Stimulated activated CD8-positive, alpha-beta memory T cell treated with anti-CD3 and anti-CD28 coated beads, Interleukin-2, amount 100 ng/mL, for 48 hours (primary cell): ENCODE data around the gene TRIO.

Experiments
- DNase-seq, 2 donors: peaks; one replicate each; pipeline ENCODE4 v3.0.0-alpha.2; 2020; ENCODE audit warnings: low read depth in 2 of 2

TRIO gene

DNA sequence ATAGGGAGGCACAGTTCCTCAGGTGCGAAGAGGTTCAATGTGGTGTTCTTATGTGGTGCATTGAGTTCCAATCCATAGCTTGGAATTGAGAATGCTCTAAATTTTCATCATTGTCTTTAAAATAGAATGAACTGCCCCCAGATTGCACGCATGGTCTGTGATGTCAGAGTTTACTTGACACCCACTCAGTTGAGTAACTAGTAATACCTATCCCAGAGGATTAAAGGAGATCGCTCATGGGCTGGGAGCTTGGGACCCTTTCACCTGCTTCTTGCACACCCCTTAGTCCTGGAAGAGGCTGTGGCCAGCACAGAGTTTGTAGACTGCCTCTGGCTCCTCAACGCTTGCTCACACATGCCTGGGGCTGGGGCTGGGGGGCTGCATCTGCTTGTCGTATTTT lies 343.3 kb downstream of the TRIO start:
- no peak for DNase-seq

DNA sequence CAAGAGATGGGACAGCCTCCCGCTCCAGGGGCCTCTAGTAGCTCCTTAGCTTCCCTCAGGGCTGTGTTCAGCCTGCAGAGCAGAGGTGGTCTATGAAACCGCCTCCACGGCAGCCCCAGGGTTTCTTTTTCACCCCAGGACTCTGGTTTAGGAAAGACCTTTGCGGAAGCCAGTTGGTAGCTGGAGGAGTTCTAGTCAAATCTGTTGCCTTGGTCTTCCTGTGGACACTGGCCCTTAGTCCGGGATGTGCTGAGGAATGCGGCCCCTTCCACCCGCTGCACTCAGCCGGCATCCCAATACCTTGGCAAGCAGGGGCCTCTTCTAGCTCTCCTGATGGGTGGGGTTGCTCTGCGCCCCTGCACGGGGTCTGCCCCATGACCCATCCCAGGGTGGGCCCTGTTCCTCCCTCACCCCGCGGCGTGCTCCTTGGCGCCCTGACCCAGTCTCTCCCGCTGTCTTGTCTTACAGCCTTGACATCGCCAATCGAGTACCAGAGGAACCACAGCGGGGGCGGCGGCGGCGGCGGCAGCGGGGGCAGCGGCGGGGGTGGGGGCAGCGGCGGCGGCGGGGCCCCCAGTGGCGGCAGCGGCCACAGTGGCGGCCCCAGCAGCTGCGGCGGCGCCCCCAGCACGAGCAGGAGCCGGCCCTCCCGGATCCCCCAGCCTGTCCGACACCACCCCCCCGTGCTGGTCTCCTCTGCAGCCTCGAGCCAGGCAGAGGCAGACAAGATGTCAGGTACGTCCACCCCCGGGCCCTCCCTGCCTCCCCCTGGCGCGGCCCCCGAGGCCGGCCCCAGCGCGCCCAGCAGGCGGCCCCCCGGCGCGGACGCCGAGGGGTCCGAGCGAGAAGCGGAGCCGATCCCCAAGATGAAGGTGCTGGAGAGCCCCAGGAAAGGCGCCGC lies 344.1 kb downstream of the TRIO start:
- DNase-seq: no peak

DNA sequence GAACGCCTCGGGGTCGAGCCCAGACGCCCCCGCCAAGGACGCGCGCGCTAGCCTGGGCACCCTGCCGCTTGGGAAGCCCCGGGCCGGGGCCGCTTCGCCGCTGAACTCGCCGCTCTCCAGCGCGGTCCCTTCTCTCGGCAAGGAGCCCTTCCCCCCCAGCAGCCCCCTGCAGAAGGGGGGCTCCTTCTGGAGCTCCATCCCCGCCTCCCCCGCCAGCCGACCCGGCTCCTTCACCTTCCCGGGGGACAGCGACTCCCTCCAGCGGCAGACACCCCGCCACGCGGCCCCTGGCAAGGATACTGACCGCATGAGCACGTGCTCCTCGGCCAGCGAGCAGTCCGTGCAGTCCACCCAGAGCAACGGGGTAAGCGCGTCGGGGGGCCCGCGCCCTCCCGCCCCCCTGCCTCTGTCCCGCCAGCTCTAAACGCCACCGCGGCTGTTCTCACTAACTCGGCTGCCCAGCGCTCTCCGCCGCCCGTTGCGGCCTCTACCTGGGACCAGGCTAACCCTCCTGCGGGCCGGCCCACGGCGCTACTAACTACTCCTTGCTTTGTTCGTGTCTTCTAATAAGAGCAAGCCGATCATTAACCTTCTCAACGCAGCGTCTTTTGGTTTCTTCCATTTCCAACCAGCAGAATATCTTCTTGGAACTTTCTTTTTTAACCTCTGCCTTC lies 344.9 kb downstream of the TRIO start:
- no peak for DNase-seq

DNA sequence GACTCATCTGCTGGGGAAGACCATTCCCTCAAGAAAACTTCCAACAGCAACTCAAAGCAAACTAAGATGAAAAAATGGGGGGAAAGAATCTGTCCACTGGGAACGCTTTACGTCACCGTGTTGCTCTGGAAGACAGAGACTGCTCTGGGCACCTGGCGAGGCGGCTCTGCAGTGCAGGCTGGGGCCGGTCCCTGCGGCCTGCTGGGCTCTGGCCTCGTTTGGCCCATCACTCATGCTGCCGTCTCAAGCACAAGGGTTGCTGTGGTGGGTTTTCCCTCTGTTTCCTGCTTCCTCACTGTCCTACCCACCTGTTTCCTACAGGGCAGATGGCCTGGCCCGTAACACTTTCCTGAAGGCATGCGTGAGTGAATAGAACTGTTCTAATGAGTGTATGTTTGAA lies 345.6 kb downstream of the TRIO start:
- no peak for DNase-seq

DNA sequence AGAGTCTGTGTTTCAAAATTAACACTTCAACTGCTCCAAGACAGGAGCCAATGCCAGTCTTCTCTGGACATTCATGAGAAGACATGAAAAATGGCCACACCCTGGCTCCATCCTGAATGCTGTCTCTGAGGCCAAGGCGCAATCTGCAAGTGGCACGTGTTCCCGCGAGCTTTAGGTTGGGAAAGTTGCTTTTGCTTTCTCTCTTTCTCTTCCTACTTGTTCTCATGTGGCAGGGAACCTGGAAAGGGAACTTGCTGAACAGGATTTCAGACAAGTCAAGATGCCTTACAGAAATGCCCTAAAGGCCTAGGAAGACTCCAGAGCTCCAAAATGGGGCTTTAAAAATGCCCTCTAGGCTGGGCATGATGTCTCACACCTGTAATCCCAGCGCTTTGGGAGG lies 346.5 kb downstream of the TRIO start:
- no peak for DNase-seq

DNA sequence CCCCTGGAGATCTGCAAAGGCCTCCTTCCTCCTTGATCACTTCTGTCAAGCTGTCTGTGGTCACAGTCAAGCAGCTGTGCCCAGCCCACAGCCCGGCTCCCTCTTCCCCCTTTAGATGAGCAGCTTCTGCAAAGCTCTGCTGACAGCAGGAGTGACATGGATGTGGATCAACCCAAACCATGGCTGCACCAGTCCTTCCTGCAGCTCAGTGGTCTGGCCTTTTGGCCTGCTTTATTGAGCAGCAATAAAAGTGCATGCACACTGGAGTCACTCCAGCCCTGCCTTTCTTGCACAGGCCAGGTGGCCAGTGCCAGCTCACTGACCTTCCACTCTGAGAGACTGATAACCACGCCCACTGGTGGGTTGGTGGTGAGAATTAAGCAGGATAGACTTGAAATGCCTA lies 347.2 kb downstream of the TRIO start:
- DNase-seq: no peak

DNA sequence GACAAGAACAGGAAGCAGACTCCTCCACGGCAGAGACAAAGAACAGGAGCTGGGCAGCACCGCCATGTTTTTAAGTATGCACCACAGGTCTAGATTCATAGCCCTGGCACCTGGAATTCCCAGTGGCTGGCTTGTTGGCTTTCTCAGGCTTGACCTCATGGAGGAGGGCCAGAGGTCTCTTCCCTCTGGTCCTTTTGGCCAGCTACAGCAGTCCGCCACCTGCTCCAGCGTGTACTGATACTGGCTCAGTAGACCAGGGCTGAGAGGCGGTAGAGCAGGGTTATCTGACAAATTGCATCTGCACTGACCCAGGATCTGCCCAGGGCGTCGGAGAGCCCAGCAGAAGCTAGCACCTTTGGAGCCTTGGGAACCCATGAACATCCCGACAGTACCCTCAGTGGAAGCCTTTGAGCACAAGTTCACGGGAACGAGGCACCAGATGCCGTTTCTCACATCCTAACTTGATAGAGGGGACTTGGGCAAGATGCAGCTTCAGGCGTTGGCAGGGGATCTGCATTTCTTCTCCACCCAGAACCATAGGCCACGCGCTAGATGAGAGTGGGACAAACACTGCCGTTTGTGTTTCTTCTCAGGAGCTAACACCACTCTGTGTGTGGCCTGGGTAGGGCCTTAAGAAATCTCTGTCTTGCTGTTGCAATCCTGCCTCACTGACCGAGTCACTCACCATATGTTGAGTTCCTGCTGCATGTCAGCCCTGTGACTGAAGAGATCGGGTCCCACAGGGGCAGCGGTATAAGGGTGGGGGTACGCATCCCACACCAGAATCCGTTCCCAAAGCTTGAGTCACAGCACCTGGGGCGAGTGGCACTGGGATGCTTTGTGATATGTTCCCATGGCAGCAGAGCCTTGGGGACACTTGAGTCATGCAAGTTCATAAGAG lies 348.1 kb downstream of the TRIO start:
- no peak for DNase-seq

DNA sequence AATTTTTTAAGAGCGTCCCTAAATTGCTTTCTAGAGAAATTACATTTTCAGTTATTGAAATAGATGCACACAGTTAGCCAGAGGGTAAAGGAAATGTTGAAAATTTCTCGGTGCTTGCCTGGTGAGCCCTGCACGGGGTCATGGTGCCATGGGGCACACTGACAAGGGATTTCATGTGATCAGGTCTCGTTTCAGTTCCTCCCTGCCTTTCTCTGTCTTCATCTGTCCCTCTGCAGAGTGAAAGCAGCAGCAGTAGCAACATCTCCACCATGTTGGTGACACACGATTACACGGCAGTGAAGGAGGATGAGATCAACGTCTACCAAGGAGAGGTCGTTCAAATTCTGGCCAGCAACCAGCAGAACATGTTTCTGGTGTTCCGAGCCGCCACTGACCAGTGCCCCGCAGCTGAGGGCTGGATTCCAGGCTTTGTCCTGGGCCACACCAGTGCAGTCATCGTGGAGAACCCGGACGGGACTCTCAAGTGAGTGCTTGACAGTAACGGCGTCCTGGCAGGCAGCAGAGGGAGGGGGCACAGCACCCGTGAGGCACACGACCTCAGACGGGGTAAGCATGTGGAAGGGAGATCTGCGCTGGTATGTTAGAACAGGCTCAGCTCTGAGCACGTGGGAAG lies 349.3 kb downstream of the TRIO start:
- DNase-seq: no peak

DNA sequence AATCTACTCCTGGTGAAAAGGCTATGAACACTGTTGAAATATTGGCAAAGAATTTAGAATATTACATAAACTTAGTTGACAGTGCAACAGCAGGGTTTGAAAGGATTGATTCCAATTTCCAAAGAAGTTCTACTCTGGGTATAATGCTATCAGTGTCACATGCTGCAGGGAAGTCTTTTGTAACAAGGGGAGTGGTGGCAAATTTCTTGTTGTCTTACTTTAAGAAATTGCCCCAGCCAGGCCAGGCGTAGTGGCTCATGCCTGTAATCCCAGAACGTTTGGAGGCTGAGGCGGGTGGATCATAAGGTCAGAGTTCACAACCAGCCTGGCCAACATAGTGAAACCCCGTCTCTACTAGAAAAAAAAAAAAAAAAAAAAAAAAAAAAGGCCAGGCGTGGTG lies 352.2 kb downstream of the TRIO start:
- DNase-seq: no peak

DNA sequence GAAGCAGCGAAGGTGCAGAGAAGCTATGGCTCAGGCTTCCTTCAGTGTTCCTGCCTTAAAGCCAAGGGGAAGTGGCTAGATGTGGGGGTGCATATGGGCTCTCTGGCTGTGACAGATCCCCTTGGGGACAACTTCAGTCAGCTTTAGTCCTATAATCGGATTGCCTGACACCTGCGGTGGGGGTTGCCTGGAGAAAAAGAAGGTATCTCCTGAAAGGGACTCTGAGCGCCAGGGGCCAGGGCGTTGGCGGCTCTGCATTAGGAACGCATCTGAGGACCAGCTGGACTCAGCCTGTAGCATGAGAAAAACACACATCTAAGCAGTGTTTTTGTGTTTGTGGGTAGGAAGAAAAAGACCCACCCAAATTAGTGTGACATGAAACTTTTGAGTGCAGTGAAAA lies 354.2 kb downstream of the TRIO start:
- no peak for DNase-seq

DNA sequence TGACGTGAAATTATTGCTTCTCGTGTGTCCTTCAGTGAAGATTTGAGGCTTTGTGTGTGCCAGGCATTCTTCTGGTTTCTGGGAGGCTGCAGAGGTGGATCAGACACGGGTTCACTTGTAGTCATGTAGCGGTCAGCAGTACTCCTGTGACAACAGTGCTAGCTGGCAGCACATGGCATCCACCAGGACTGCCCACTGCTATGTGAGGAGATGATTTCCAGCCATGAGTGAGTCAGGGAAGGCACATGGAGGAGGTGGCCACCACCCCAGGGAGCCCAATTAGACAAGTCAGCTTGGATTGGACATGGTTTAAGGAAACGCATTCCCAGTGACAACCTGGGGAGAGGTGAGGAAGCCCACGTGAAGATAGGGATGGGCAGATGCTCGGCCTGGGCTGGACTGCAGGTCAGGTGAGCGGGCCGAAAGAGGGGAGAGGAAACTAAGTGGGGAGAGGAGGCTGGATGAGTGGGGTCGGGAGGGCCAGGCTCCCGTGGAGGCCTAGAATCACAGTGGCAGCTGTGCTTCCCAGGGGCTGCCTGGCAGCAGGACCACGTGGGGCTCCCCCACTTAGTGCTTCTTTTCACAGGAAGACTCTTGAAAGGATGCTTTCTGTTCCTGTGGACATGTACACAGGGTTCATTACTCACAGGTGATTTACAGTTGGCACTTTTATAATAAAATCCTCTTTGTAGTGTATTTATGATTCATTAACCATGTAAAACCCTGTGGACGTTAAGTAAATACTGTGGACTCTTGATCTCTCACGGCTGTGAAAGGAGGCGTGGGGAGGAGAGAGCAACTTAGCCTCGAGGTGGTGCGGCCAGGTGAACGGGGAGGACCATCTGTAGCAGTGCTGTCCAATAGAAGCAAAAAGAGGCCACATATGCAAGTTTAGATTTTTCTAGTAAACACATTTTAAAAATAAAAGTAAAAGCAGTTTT lies 358.5 kb downstream of the TRIO start:
- no peak for DNase-seq

DNA sequence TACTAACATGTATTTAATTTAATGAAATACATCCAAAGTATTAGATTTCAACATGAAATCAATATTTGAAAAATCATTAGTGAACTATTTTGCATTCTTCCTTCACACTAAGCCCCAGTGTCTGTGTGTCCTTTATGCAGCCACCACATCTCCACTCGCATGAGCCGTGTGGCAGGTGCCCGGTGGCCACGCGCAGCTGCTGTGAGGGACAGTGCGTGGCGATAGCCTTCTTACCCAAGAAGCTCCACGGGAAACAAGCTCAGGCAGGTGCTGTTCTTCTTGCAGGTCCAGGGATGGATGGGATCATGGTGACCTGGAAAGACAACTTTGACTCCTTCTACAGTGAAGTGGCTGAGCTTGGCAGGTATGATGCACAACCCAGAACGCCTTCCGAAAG lies 359.1 kb downstream of the TRIO start:
- DNase-seq: no peak

DNA sequence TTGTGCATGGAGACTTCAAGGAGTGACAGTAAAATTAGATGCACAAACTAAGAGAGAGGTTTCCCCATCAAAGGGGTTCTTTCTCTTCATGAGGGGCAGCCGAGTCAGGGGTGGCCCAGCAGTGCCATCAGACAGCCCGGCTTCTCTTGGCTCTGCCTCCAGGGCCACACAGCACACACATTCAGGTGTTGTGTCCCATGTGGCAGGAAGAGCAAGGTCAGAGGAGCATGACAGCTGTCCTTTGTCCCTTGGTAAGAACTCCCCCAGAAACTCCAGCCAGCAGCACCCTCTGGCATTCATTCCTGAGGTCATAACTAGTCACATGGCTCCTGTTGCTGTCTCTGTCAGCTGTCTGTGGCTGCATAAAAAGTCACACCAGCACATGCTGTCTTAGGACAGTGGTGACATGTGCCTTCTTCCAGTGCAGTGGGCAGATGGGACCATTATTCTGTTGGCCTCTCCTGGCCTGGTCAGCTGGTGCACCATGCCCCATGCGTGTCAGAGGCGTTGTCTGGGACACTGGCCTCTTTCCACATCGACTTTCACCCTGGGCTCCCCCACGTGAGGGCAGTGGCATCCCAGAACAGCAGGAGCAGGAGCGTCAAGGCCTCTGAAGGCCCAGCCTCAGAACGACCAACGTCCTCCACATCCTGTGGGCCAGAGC lies 360.0 kb downstream of the TRIO start:
- no peak for DNase-seq

DNA sequence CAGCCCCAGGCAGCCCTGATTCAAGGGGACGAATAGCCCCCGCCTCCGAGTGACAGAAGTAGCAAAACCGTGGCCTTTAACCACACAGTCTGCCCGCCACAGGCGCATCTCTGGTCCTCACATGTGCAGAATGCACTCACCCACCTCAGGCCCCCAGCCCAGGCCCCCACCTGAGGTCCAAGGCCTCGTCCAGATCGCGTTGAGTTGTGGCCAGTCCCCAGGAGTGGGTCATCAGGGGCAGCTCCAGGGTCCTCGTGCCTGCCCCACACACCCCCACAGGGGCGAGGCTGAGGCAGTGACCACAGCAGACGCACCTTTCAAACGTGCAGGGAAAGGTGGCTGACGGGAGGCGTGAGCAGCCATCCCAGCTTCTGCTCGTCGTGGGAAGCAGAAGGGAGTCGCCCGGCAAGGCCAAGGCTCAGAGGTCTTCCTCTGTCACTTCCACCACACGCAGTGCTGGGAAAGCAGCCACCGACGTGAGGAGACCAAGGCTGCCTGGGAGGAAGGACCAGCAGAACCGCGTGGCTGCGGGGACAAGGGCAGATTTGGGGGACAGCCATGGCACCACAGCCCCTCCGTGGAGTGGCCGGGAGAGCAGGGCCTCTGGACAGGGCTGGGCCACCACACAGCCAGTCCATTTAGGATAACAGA lies 360.7 kb downstream of the TRIO start:
- no peak for DNase-seq

DNA sequence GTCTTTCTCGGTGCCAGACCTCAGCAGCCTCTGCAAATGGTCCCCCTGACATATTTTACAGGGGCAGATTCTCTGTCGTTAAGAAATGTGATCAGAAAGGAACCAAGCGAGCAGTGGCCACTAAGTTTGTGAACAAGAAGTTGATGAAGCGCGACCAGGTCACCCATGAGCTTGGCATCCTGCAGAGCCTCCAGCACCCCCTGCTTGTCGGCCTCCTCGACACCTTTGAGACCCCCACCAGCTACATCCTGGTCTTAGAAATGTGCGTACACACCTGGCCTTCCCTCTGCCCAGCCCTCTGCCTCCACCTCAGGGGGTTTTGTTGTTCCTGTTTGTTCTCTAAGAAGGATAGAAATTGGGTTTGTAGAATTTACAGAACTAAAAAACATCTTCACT lies 361.2 kb downstream of the TRIO start:
- no peak for DNase-seq

DNA sequence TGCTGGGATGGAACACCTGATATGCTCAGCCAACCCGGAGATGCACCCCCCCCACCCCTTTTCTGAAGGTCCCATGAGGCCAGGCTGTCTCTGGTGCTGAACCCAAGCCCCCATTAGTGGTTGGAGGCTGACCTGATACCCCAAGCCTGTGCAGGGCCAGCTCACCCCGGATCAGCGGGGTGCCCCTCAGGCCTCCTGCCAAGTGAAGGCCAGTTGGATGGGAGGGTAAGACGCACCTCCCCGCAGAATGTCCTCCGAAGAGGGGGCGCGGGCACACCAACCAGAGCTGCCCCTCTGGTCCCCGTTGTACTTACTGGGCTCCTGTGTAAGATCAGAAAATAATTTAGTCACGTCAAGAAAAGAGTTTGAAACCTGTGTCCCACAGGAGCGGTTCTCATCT lies 361.7 kb downstream of the TRIO start:
- DNase-seq: no peak

DNA sequence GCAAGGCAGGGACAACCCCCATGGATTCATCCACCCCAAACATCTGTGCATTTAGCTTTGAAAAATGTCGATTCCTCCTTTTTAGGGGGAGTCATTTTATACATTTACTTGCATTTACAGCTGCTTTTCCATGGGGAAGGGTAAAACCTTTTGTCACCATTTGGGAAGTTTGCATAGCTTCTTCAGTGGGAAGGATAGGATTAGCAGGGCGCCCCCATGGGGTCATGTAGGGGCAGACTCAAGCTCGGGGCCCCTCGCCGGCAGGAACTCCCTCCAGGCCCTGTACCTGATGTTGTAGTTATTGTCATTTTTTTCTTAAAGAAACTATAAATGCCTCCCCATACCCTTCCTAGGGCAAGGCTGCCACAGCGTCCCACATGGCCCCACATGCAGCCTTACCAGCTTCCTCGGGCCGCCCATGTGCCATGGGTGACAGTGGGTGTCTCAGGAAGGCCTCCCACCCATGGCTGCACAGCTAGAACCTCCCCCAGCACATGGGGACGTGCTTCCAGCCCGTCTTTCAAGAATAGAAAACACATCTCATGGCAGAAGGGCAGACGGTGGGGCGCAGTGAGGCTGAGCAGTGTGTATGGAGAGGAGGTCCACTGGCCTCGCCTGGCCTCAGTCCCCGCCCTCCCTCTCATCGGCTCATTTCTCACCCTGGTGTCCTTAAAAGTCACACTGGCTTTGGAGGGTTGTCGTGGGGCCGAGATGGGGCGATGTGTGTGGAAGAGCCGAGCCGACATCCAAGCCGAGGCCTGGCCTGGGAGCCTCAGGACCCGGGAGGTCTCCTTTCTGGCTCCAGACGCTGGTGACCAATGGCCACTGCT lies 362.4 kb downstream of the TRIO start:
- no peak for DNase-seq

DNA sequence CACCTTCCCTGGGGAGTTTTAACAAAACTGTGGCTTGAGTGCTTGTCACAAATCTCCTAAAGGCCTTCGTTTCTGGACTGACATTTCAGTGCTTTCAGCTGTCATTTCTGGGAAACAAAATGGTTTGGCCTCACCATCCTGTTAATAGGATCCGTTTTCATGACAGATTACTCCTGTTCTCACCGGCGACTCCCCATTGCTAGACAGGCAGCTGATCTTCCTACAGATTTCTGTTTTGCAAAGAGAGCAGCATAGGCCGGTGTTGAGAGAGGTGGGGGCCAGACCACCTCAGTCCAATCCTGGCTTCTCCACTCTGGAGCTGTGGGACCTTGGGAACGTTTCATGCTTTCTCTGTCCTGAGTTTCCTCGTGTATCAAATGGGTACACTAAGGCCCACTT lies 363.0 kb downstream of the TRIO start:
- DNase-seq: no peak

DNA sequence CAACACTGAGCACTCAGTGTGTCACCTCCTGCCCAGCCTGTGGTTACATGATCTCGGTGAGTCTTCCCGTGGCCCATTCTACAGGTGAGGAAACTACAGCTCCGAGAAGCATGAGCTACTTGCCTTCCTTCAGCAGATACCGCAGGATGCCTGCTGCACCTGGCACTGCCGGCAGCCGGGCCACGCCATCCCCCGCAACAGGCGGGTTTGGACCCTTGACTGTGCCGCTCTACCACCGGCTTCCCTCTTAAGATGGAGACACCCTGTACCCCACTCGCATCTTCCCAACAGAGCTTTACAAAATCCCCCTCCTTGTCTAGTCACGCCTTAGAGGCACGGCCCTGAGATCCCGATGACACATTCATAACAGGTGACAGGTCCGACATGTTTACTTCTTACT lies 363.5 kb downstream of the TRIO start:
- DNase-seq: no peak
